NB4 (cell line): ENCODE data around the gene NKX2-1.

ENCODE experiments used
- DNase-seq: peaks from one replicate; pipeline ENCODE4 v3.0.0; 2010; ENCODE audit warnings: low read depth
- H3K4me3 ChIP-seq: one replicate; pipeline ENCODE4 v1.5.1; 2011; ENCODE audit warnings: mild to moderate bottlenecking, low read depth, low read length, moderate library complexity
- MYC ChIP-seq: IDR thresholded peaks from 2 replicates; pipeline ENCODE4 v1.6.1; 2011; ENCODE audit warnings: low read depth, low read length
- POLR2A ChIP-seq: IDR thresholded peaks from 2 replicates; pipeline ENCODE4 v1.6.1; 2011; ENCODE audit warnings: mild to moderate bottlenecking; ENCODE audit not compliant: insufficient read length; ENCODE audit errors: extremely low read depth
- TF ChIP-seq, protein P1 (sequence below): IDR thresholded peaks from 2 replicates; pipeline ENCODE4 v1.6.1; 2011; ENCODE audit warnings: low read depth, low read length
- TF ChIP-seq, protein P2 (sequence below): IDR thresholded peaks from one replicate; pipeline ENCODE4 v1.5.1; 2012; ENCODE audit warnings: low read depth, low read length

NKX2-1 gene

DNA sequence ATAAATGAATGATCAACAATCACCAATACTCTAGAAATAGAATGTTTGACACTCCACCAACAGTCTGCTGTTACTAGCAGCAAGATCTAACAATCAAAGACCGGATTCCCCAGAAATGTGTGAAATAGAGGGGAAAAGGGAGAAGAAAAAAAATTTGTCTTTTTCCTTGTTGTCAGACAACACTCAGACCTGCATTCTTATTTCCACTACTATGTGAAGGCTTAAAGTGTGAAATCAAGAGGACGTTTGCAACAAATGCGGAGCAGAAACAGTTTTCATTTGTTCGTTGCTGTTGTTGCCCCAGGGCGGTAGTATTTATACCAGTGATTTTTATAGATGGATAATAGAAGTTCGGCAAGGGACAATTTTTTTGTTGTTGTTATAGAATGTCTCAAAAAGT is 9.2 kb downstream of the NKX2-1 start:
- no peak for DNase-seq
- no peak overlapping the region for H3K4me3 ChIP-seq
- TF ChIP-seq, protein P1, sequence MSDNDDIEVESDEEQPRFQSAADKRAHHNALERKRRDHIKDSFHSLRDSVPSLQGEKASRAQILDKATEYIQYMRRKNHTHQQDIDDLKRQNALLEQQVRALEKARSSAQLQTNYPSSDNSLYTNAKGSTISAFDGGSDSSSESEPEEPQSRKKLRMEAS, result no peak
- TF ChIP-seq MYC, result no peak
- no peak for TF ChIP-seq POLR2A
- TF ChIP-seq, protein P2, sequence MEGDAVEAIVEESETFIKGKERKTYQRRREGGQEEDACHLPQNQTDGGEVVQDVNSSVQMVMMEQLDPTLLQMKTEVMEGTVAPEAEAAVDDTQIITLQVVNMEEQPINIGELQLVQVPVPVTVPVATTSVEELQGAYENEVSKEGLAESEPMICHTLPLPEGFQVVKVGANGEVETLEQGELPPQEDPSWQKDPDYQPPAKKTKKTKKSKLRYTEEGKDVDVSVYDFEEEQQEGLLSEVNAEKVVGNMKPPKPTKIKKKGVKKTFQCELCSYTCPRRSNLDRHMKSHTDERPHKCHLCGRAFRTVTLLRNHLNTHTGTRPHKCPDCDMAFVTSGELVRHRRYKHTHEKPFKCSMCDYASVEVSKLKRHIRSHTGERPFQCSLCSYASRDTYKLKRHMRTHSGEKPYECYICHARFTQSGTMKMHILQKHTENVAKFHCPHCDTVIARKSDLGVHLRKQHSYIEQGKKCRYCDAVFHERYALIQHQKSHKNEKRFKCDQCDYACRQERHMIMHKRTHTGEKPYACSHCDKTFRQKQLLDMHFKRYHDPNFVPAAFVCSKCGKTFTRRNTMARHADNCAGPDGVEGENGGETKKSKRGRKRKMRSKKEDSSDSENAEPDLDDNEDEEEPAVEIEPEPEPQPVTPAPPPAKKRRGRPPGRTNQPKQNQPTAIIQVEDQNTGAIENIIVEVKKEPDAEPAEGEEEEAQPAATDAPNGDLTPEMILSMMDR, result no peak

DNA sequence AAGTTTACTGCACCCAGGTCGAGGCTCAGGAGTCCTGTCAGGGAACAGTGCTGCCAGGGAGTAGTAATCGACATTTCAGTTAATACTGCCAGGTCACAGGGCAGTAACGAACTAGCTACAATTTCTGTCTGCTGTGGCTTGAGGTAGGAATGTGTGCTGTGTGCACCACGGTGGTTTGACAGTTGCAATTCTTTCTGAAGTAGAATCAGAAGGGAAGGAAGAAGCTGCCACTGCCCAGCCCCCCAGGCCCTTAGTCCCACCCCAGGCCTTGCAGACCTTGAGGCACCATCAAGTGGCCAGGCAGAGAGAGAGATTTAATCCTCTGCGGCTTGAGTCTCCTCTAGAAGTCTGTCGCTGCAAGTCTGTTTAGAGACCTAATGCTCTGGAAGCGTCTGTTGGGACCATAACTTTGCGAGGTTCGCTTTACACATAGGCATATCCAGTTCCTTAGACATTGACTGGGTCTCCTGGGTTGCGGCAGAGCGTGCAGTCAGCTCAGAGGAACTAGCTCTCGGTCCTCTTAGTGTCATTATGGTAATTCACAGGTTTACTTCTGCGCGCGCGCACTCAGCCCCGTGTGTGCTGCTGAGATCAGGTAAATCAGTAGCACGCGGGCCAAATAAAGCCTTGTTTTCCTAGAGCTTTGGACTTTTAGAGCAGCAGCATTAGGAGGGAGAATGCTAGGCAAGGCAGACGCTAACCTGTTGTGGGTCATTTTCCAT is 9.8 kb downstream of the NKX2-1 start:
- H3K4me3 ChIP-seq, result no peak overlapping the region
- no peak for DNase-seq
- TF ChIP-seq POLR2A (no peak), MYC (no peak)
- TF ChIP-seq, protein P1, result no peak
- TF ChIP-seq, protein P2, result no peak

DNA sequence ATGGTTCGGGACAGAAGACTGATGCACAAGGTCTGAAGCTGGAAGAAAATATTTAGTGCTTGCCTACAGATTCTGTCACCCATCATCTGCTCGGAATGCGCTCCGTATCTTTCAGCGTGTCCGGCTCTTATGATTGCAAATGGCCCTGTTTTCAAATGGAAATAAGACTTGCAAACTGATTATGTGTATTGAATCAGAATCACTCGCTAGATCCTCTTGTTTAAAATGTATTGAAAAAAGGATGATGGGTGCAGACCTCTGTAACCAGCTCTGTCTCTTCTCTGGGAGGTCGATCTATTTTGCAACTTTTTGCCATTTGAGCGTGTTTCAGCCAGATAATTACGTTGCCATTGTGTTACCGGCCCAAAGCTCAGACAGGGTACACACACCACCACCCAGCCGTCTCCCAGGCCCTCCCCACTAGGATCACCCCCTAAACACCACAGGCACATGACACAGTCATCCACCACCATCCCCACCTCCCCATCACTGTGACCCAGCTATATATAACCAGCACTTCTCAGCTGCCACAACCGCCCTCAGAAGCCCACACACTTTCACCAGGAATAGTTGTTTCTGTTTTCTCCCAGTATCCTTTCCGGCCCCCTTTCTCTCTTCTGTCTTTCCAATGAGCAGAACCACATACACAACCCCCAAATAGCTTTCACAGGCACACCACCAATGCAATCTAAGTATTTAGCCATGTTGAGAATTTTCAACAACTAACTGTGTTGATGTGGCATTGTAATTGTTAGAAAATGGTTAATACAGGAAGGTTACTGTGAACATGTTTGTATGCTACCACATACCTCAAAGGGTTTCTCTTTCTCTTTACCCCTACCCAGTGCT is 10.7 kb downstream of the NKX2-1 start:
- no peak for DNase-seq
- H3K4me3 ChIP-seq, result no peak overlapping the region
- no peak for TF ChIP-seq POLR2A
- no peak for TF ChIP-seq MYC
- TF ChIP-seq, protein P1, result no peak
- TF ChIP-seq, protein P2, result no peak

DNA sequence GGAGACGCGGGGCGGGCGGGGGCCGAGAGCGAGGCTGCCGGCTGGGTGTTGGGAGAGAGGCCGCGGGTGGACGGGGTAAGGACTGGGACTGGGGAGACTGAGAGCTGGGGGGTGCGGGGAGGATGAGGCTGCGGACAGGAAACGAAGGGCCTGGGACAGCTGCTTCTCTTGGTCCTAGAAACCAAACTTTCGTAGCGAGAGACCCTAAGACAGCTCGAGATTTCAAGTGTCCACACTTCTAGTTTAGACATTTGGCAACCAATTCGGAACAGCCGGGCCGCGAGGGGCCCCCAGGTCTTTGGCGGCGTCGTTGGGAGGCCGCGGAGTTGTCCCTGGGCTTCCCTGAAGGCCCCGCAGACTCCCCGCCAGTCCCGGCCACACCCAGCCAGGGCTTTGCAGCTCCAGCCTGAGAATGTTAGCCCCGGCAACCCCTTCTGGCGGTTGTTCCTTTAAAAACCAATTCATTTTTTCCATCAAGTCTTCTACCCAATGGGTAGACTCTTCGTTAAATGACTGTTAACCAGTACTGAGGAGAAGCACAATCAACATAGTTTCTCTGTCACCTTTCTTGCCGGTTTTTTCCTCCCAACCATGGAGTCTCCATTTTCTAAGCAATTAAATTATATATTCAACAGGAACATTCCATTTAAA is 11.5 kb downstream of the NKX2-1 start:
- DNase-seq, result no peak
- TF ChIP-seq MYC, result no peak
- TF ChIP-seq, protein P2, result no peak
- no peak for TF ChIP-seq POLR2A
- TF ChIP-seq, protein P1, result no peak
- H3K4me3 ChIP-seq, result no peak overlapping the region

DNA sequence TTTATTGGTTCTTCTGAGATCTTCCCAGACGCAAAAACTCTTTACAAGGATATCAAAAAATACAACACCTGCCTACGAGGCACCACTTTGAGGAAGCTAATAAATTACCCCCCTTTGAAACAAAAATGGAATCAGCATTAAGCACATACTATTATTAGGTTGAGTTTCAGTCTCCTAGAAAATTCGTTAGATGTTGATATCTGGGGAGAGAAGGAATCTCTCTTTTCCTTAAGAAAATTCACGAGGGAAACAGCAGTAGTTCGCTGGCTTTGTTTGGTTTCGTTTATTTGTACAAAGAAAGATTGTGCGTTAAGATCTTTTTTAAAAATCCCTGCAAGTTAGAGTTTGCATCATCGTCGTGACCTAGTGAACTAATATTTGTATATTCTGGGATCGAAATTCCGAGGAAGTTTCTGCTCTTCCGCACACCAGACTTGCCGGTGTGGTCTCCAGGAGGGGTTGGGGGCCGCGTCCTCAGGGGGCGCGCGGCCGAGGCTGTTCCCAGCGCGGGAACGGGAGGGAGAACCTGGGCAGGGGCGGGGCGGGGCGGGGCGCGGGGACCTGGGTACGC is 12.1 kb downstream of the NKX2-1 start:
- no peak overlapping the region for H3K4me3 ChIP-seq
- TF ChIP-seq, protein P1, result no peak
- TF ChIP-seq MYC, result no peak
- TF ChIP-seq, protein P2, result no peak
- no peak for TF ChIP-seq POLR2A
- DNase-seq, result no peak
